HG02973 (cell line): Measurements from ENCODE around the gene GRM5.
"Not testable (repeated sequence)": the region's sequence is repeated elsewhere in the genome, so short reads cannot be mapped to it uniquely, and the experiment has no call there.

Source experiments
- ATAC-seq: cut with Tn5 transposase; IDR thresholded peaks from one replicate; pipeline ENCODE4 v1.9.1; 2021; ENCODE audit warnings: moderate library complexity; ENCODE audit not compliant: unreplicated experiment

The GRM5 gene

GRCh38 chr11:88511006-88511405 is 554.8 kb downstream of the GRM5 start:
- ATAC-seq, result no peak

GRCh38 chr11:88508759-88509581 is 556.8 kb downstream of the GRM5 start:
- ATAC-seq, result peak; percentile 65

GRCh38 chr11:88508418-88508758 is 557.4 kb downstream of the GRM5 start:
- no peak for ATAC-seq

GRCh38 chr11:88507771-88508417 is 557.9 kb downstream of the GRM5 start:
- no peak for ATAC-seq

GRCh38 chr11:88501541-88501940 is 564.2 kb downstream of the GRM5 start:
- ATAC-seq, result no peak

- no peak for ATAC-seq
Observed at GRCh38 chr11:88495836-88496235, 569.9 kb downstream of the GRM5 start.

GRCh38 chr11:88494848-88495247 is 570.9 kb downstream of the GRM5 start:
- no peak for ATAC-seq

- ATAC-seq, result no peak
Observed at GRCh38 chr11:88491674-88492073, 574.1 kb downstream of the GRM5 start.

GRCh38 chr11:88489030-88489429 is 576.8 kb downstream of the GRM5 start:
- no peak for ATAC-seq

GRCh38 chr11:88487646-88488045 is 578.1 kb downstream of the GRM5 start:
- ATAC-seq, result no peak

GRCh38 chr11:88484873-88485621 is 580.7 kb downstream of the GRM5 start:
- peak; percentile 87 for ATAC-seq

GRCh38 chr11:88482871-88483301 is 582.9 kb downstream of the GRM5 start:
- no peak for ATAC-seq

- ATAC-seq, result no peak
Observed at GRCh38 chr11:88480223-88480622, 585.6 kb downstream of the GRM5 start.

- no peak for ATAC-seq
Observed at GRCh38 chr11:88478136-88478815, 587.5 kb downstream of the GRM5 start.

GRCh38 chr11:88475991-88476418 is 589.8 kb downstream of the GRM5 start:
- no peak for ATAC-seq

GRCh38 chr11:88474655-88475054 is 591.1 kb downstream of the GRM5 start:
- no peak for ATAC-seq

GRCh38 chr11:88469561-88470225 is 596.1 kb downstream of the GRM5 start:
- no peak for ATAC-seq

GRCh38 chr11:88464528-88464927 is 601.3 kb downstream of the GRM5 start:
- ATAC-seq, result no peak

- ATAC-seq, result not testable (repeated sequence)
Observed at GRCh38 chr11:88463301-88463700, 602.5 kb downstream of the GRM5 start.

GRCh38 chr11:88458047-88458446 is 607.7 kb downstream of the GRM5 start:
- not testable (repeated sequence) for ATAC-seq

GRCh38 chr11:88455974-88456373 is 609.8 kb downstream of the GRM5 start:
- no peak for ATAC-seq
